WERI-Rb-1 (cell line): ENCODE measurements around the gene CHAD.

Source experiments
- DNase-seq: peaks from one replicate; pipeline ENCODE4 v3.0.0-alpha.2; 2020
- H3K27ac ChIP-seq: fragments of 250-450 bp; sonication (Bioruptor Pico); 2 replicates; pipeline ENCODE4 v1.5.1; 2020; ENCODE audit warnings: mild to moderate bottlenecking, moderate library complexity
- H3K27me3 ChIP-seq: fragments of 250-450 bp; sonication (Bioruptor Pico); 2 replicates; pipeline ENCODE4 v1.5.1; 2021; ENCODE audit warnings: mild to moderate bottlenecking, low read depth, moderate library complexity; ENCODE audit not compliant: insufficient read depth, severe bottlenecking
- H3K36me3 ChIP-seq: fragments of 250-450 bp; sonication (Bioruptor Pico); 2 replicates; pipeline ENCODE4 v1.5.1; 2020; ENCODE audit warnings: mild to moderate bottlenecking, moderate library complexity
- H3K4me3 ChIP-seq: 2 replicates; pipeline ENCODE4 v1.5.1; 2011; ENCODE audit warnings: low read depth, mild to moderate bottlenecking, control low read depth, low read length
- H3K9me3 ChIP-seq: fragments of 250-450 bp; sonication (Bioruptor Pico); 2 replicates; pipeline ENCODE4 v1.5.1; 2021; ENCODE audit warnings: mild to moderate bottlenecking, moderate library complexity; ENCODE audit not compliant: severe bottlenecking
- CTCF ChIP-seq: IDR thresholded peaks from 2 replicates; pipeline ENCODE4 v1.5.1; 2011; ENCODE audit warnings: low read depth, mild to moderate bottlenecking, control low read depth, inconsistent platforms, low read length

Gene CHAD

GRCh38 chr17:50470426-50470825 lies 1.7 kb upstream of the CHAD start:
- TF ChIP-seq CTCF: no peak
- Histone ChIP-seq H3K27me3 (no peaks in the 10 kb centered on the region), H3K9me3 (no peaks in the 10 kb centered on the region), H3K4me3 (no peak overlapping the region), H3K36me3 (no peaks in the 10 kb centered on the region), H3K27ac (no peak overlapping the region)
- peak; percentile 71 for DNase-seq

- Histone ChIP-seq H3K27ac (no peak overlapping the region), H3K4me3 (no peak overlapping the region), H3K36me3 (no peaks in the 10 kb centered on the region), H3K9me3 (no peaks in the 10 kb centered on the region), H3K27me3 (no peaks in the 10 kb centered on the region)
- no peak for TF ChIP-seq CTCF
- DNase-seq: no peak
Observed at GRCh38 chr17:50469671-50470305, 1.1 kb upstream of the CHAD start.

- Histone ChIP-seq H3K36me3 (no peaks in the 10 kb centered on the region), H3K4me3 (no peak overlapping the region), H3K27me3 (no peaks in the 10 kb centered on the region), H3K27ac (no peak overlapping the region), H3K9me3 (no peaks in the 10 kb centered on the region)
- no peak for DNase-seq
- no peak for TF ChIP-seq CTCF
Observed at GRCh38 chr17:50469208-50469605, 527 bp upstream of the CHAD start.

- Histone ChIP-seq H3K27me3 (no peaks in the 10 kb centered on the region), H3K9me3 (no peaks in the 10 kb centered on the region), H3K27ac (no peak overlapping the region), H3K36me3 (no peaks in the 10 kb centered on the region), H3K4me3 (no peak overlapping the region)
- no peak for DNase-seq
- TF ChIP-seq CTCF: no peak
Observed at GRCh38 chr17:50467855-50468303, 801 bp downstream of the CHAD start.

GRCh38 chr17:50467114-50467854 lies 1.4 kb downstream of the CHAD start:
- Histone ChIP-seq H3K27me3 (no peaks in the 10 kb centered on the region), H3K4me3 (no peak overlapping the region)

More at GRCh38 chr17:50467114-50467854, 1.4 kb downstream of the CHAD start:
- no peaks in the 10 kb centered on the region for H3K9me3 ChIP-seq
- no peak for TF ChIP-seq CTCF
- DNase-seq: no peak
- no peak overlapping the region for H3K27ac ChIP-seq
- H3K36me3 ChIP-seq: no peaks in the 10 kb centered on the region
